Activated CD4-positive, alpha-beta memory T cell treated with anti-CD3 and anti-CD28 coated beads for 36 hours (primary cell): ENCODE data around the gene ABHD11. TPM values are rescaled to one million over a fixed set of nuclear protein-coding genes. Genes with fewer than 3 reads are reported as not detected.

ENCODE experiments used
- CTCF ChIA-PET: fragments of 350-600 bp; sonication (Branson Sonifier 250); formaldehyde crosslinking; loops from one replicate; lab custom pipeline; 2021; ENCODE audit warnings: antibody characterized with exemption, inconsistent platforms; lab: Charles Lee
- POLR2A ChIA-PET: fragments of 350-600 bp; sonication (Branson Sonifier 250); formaldehyde crosslinking; loops from one replicate; lab custom pipeline; 2021; ENCODE audit warnings: antibody characterized with exemption; lab: Charles Lee
- DNase-seq: peaks from one replicate; pipeline ENCODE4 v3.0.0-alpha.2; 2020
- H3K27ac Mint-ChIP-seq: one replicate; pipeline ENCODE4 v1.8.0; 2021; ENCODE audit warnings: mixed read lengths
- H3K27me3 Mint-ChIP-seq: one replicate; pipeline ENCODE4 v1.8.0; 2021; ENCODE audit warnings: mixed read lengths
- H3K36me3 Mint-ChIP-seq: one replicate; pipeline ENCODE4 v1.8.0; 2021; ENCODE audit warnings: mixed read lengths
- H3K4me1 Mint-ChIP-seq: one replicate; pipeline ENCODE4 v1.8.0; 2021; ENCODE audit warnings: low read depth, mixed read lengths
- H3K4me3 Mint-ChIP-seq: one replicate; pipeline ENCODE4 v1.8.0; 2021; ENCODE audit warnings: mild to moderate bottlenecking, mixed read lengths
- H3K9me3 Mint-ChIP-seq: one replicate; pipeline ENCODE4 v1.8.0; 2021; ENCODE audit warnings: mixed read lengths
- intact Hi-C: fragments of 100-400 bp; cut with micrococcal nuclease; formaldehyde crosslinking; loops from one replicate; pipeline ENCODE4 v1.15.1; 2023
- total RNA-seq, 2 experiments: library from RNA; stranded (reverse); gene quantifications; one replicate each; pipeline ENCODE4 v1.2.3, GENCODE V29; 2021

ABHD11 gene
- total RNA-seq, 2 experiments from 2014 or later, result 14.7 to 16.8 TPM

GRCh38 chr7:73768641-73769480 is 30.3 kb upstream of the ABHD11 start:
- ChIA-PET POLR2A (no interaction called here), CTCF (interaction anchor here (0.6 kb wide), 1 partner anchor 257 kb away, joined by 3 read pairs; no protein-coding TSS in a partner anchor)
- no peak overlapping the region for H3K27ac Mint-ChIP-seq
- intact Hi-C loops, result no loop called here
- H3K36me3 Mint-ChIP-seq, result no peaks in the 10 kb centered on the region
- H3K27me3 Mint-ChIP-seq, result peaks cover 32% of the 10 kb centered on the region
- H3K4me1 Mint-ChIP-seq, result peaks cover 6% of the 10 kb centered on the region
- DNase-seq, result no peak
- no peak overlapping the region for H3K4me3 Mint-ChIP-seq
- H3K9me3 Mint-ChIP-seq, result no peaks in the 10 kb centered on the region

DNA sequence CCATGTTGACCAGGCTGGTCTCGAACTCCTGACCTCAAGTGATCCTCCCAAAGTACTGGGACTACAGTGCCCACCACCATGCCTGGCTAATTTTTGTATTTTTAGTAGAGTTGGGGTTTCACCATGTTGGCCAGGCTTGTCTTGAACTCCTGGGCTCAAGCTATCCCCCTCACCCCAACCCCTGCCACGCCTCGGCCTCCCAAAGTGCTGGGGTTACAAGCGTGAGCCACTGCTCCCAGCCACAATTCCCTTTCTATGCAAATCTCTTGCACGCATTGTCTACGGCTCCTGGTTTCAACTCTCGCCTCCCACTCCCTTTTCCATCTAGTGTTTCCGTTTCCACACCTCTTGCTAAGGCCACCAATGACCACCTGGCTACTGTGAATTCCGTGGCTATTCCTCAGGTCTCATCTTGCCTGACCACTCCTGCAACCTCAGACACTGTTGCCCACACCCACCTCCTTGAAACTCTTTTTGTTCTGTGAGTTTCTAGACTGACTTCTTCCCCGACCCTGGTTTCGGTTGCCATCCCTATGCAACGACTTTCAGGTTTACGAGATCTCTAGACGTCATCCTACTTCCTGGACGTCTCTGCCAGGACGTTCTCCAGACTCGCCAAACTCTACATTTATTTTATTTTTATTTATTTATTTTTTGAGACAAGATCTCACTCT is 28.1 kb upstream of the ABHD11 start:
- ChIA-PET POLR2A (no interaction called here), CTCF (no interaction called here)
- Mint-ChIP-seq H3K4me3 (no peak overlapping the region), H3K27me3 (peaks cover 32% of the 10 kb centered on the region), H3K36me3 (no peaks in the 10 kb centered on the region), H3K9me3 (no peaks in the 10 kb centered on the region), H3K27ac (no peak overlapping the region), H3K4me1 (peaks cover 6% of the 10 kb centered on the region)
- intact Hi-C loops, result no loop called here
- DNase-seq, result peak; percentile 10

DNA sequence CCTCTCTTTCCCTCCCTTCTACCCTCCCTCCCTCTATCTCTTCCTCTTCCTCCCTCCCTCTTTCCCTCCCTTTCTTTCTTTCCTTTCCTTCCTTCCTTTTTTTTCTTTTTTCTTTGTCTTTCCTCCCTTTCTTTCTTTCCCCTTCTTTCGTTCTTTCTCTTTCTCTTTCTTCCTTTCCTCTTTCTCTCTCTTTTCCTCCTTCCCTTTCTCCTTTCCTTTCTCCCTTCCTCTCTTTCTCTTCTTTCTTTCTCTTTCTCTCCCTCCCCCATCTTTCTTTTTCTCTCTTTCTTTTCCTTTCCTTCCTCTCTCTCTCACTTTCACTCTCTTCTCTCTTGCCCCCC is 24.0 kb upstream of the ABHD11 start:
- no peaks in the 10 kb centered on the region for H3K9me3 Mint-ChIP-seq
- H3K36me3 Mint-ChIP-seq, result no peaks in the 10 kb centered on the region
- no peak for DNase-seq
- CTCF ChIA-PET, result no interaction called here
- no peak overlapping the region for H3K27ac Mint-ChIP-seq
- peaks cover 4% of the 10 kb centered on the region for H3K4me1 Mint-ChIP-seq
- H3K27me3 Mint-ChIP-seq, result peaks cover 5% of the 10 kb centered on the region
- no peak overlapping the region for H3K4me3 Mint-ChIP-seq
- intact Hi-C loops, result no loop called here
- POLR2A ChIA-PET, result no interaction called here

DNA sequence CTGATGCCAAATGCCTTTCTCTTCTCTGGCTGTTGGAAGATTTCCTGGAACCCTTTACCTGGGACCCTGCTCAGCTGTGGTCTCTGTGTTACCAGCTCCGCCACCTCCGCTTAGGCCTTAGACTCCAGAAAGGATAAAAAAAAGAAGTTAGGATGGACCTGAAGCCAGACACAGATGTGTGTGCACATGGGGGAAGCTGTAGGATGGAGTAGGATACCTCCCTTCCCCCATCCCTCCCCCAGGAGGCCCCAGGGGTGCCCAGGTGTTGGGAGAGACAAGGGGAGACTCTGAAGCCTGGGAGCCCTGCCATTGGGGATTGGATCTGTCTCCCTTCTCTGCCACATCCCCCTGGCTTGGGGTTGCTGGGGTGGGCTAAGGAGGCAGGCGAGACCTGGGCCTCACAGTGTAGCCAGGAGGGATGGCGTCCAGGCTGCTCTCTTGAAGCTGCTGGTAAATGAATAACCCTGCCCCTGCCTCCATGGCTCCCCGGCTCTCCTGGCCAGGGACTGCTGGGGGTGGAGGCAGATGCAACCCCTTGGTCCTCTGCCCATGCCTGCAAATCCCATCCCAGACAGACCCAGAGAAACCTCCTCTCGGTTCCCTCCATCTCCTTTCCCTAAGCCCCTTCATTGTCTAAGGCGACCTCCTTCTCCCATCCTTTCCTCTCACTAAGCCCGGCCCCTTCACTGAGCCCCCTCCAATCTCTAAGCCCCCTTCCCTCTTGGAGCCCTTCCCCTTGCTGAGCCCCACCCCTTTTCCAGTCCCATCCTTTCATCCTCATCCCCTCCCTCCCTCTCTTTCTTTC is 23.5 kb upstream of the ABHD11 start:
- CTCF ChIA-PET, result no interaction called here
- no peak for DNase-seq
- intact Hi-C loops, result no loop called here
- no peak overlapping the region for H3K27ac Mint-ChIP-seq
- POLR2A ChIA-PET, result no interaction called here
- no peaks in the 10 kb centered on the region for H3K36me3 Mint-ChIP-seq
- H3K4me1 Mint-ChIP-seq, result peaks cover 4% of the 10 kb centered on the region
- no peak overlapping the region for H3K4me3 Mint-ChIP-seq
- no peaks in the 10 kb centered on the region for H3K9me3 Mint-ChIP-seq
- H3K27me3 Mint-ChIP-seq, result peaks cover 2% of the 10 kb centered on the region

DNA sequence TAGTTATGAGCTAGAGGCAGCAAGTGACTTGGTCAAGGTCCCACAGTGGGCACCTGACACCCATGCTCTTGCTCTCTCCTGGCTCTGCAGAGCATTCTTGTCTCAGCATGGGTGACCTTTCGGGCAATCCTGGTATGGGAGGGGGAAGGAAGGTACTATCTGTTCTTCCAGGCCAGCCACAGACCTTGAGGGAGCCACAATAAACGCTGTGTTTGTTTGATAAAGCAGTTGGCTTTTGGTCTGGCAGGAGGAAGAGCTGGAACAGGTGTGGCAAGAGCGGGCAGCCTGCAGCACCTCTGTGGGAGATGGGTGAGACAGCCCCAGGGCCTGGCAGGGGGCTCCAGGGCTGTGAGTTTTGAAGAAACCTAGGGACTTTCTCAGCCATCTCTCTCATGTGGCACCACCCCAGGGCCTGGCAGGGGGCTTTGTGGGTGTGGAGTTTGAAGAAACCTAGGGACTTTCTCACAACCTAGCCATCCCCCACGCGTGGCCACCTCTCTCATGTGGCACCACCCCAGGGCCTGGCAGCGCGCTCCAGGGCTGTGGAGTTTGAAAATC is 20.1 kb upstream of the ABHD11 start:
- no peak overlapping the region for H3K4me3 Mint-ChIP-seq
- no peaks in the 10 kb centered on the region for H3K36me3 Mint-ChIP-seq
- intact Hi-C loops, result no loop called here
- H3K9me3 Mint-ChIP-seq, result no peaks in the 10 kb centered on the region
- no peak for DNase-seq
- H3K4me1 Mint-ChIP-seq, result no peaks in the 10 kb centered on the region
- H3K27ac Mint-ChIP-seq, result no peak overlapping the region
- no peaks in the 10 kb centered on the region for H3K27me3 Mint-ChIP-seq
- ChIA-PET CTCF (no interaction called here), POLR2A (no interaction called here)

GRCh38 chr7:73749931-73750776 is 11.6 kb upstream of the ABHD11 start:
- ChIA-PET POLR2A (no interaction called here), CTCF (no interaction called here)
- H3K4me3 Mint-ChIP-seq, result no peak overlapping the region
- intact Hi-C loops, result no loop called here
- H3K9me3 Mint-ChIP-seq, result no peaks in the 10 kb centered on the region
- no peaks in the 10 kb centered on the region for H3K4me1 Mint-ChIP-seq
- H3K27ac Mint-ChIP-seq, result no peak overlapping the region
- DNase-seq, result no peak
- peaks cover 6% of the 10 kb centered on the region for H3K27me3 Mint-ChIP-seq
- H3K36me3 Mint-ChIP-seq, result no peaks in the 10 kb centered on the region

GRCh38 chr7:73746378-73746777 is 7.8 kb upstream of the ABHD11 start:
- Mint-ChIP-seq H3K4me1 (peaks cover 2% of the 10 kb centered on the region), H3K9me3 (no peaks in the 10 kb centered on the region), H3K27me3 (peaks cover 2% of the 10 kb centered on the region), H3K4me3 (no peak overlapping the region), H3K36me3 (no peaks in the 10 kb centered on the region), H3K27ac (no peak overlapping the region)
- ChIA-PET CTCF (interaction anchor here (0.9 kb wide), 1 partner anchor 139 kb away, joined by 3 read pairs; no protein-coding TSS in a partner anchor), POLR2A (interaction anchor here (0.5 kb wide), 1 partner anchor 76 kb away, joined by 3 read pairs; no protein-coding TSS in a partner anchor)
- DNase-seq, result no peak
- intact Hi-C loops, result no loop called here

GRCh38 chr7:73742753-73743641 is 4.4 kb upstream of the ABHD11 start:
- CTCF ChIA-PET, result interaction anchor here (1.7 kb wide), 1 partner anchor 9 kb away, joined by 5 read pairs; no protein-coding TSS in a partner anchor
- intact Hi-C loops, result no loop called here

DNA sequence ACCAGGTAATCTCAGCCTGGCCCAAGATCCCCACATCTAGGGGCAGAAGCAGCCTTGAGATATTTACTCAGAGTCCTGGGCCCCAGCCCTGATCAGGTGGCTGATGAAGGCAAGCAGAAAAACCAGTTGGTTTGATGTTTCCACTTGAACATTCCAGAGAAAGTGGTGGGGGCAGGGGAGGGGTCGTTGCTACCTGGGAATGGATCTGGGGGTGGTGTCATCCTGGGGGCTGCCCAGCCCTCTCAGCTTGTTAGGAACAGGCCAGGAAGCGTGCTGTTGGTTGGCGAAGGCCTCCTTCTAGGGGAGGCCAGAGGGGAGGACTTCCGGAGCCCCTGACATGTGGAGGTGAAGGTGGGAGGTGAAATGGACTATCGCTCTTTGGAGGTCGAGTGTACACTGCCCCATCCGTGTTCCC is 3.7 kb upstream of the ABHD11 start:
- intact Hi-C loops, result no loop called here
- peaks cover 1% of the 10 kb centered on the region for H3K36me3 Mint-ChIP-seq
- ChIA-PET CTCF (no interaction called here), POLR2A (no interaction called here)
- DNase-seq, result no peak
- no peaks in the 10 kb centered on the region for H3K27me3 Mint-ChIP-seq
- H3K27ac Mint-ChIP-seq, result no peak overlapping the region
- peaks cover 7% of the 10 kb centered on the region for H3K4me1 Mint-ChIP-seq
- H3K9me3 Mint-ChIP-seq, result no peaks in the 10 kb centered on the region
- H3K4me3 Mint-ChIP-seq, result no peak overlapping the region

More at GRCh38 chr7:73742753-73743641, 4.4 kb upstream of the ABHD11 start:
- H3K36me3 Mint-ChIP-seq, result peaks cover 1% of the 10 kb centered on the region
- H3K9me3 Mint-ChIP-seq, result no peaks in the 10 kb centered on the region
- peaks cover 2% of the 10 kb centered on the region for H3K4me1 Mint-ChIP-seq
- no peak overlapping the region for H3K27ac Mint-ChIP-seq
- H3K27me3 Mint-ChIP-seq, result no peaks in the 10 kb centered on the region
- DNase-seq, result no peak
- POLR2A ChIA-PET, result no interaction called here
- no peak overlapping the region for H3K4me3 Mint-ChIP-seq

DNA sequence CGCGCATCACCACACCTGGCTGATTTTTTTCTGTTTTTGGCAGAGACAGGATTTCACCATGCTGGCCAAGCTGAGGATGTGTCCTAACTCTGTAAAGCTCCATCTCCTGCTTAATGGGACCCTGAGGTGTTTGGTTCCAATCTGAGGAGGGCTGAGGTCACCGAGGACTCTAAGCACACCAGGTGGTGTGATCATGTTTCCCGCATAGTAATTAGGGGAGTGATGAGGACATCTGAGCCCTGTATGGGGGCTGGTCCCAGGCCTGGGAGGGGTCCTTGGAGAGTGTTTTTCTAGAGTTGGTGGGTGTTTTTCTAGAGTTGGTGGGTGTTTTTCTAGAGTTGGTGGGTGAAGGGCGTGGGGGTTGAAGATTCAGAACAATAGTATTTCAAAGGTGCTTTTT is 3.0 kb upstream of the ABHD11 start:
- Mint-ChIP-seq H3K27me3 (no peaks in the 10 kb centered on the region), H3K36me3 (peaks cover 4% of the 10 kb centered on the region), H3K9me3 (no peaks in the 10 kb centered on the region), H3K4me1 (peaks cover 7% of the 10 kb centered on the region), H3K4me3 (no peak overlapping the region), H3K27ac (no peak overlapping the region)
- no peak for DNase-seq
- ChIA-PET POLR2A (no interaction called here), CTCF (interaction anchor here (1.0 kb wide), 1 partner anchor 113 kb away, joined by 3 read pairs; no protein-coding TSS in a partner anchor)
- intact Hi-C loops, result no loop called here
